Esophagus squamous epithelium (tissue), 4 donors: ENCODE data around the gene CCDC180.

Experiments used
- POLR2A ChIP-seq, 4 donors: fragments of 450-650 bp; IDR thresholded peaks; one replicate each; pipeline ENCODE4 v1.6.1; 2017; ENCODE audit warnings: antibody characterized with exemption in 4 of 4, mild to moderate bottlenecking in 4 of 4, moderate library complexity in 3 of 4
- TF ChIP-seq, protein P1 (sequence below), 6 experiments: fragments of 450-650 bp in 4 of 6; fragments of 200-600 bp in 2 of 6; sonication (generic) in 2 of 6; IDR thresholded peaks; one replicate each; pipeline ENCODE4 v1.5.1; 2016 to 2019; ENCODE audit warnings: antibody characterized with exemption in 6 of 6, mild to moderate bottlenecking in 4 of 6, moderate library complexity in 4 of 6

DNA sequence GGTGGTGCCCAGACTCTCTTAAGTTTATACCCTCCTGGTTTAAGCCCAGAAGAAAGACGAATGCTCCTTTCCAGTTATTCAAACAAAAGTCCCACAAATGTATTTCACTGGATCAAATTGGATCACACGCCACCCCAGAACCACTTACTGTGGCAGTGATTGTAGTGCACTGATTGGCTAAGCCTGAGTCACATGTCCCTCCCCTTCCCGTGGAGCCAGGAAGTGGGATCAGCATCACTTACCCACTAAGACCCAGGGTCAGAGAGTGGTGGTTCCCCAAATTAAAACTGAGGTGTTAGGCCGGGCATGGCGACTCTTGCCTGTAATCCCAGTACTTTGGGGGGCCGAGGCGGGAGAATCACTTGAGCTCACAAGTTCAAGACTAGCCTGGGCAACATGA lies 29.5 kb upstream of the CCDC180 start:
- TF ChIP-seq POLR2A (IDR thresholded peaks at IDR 0.05): no peak
- TF ChIP-seq, protein P1, sequence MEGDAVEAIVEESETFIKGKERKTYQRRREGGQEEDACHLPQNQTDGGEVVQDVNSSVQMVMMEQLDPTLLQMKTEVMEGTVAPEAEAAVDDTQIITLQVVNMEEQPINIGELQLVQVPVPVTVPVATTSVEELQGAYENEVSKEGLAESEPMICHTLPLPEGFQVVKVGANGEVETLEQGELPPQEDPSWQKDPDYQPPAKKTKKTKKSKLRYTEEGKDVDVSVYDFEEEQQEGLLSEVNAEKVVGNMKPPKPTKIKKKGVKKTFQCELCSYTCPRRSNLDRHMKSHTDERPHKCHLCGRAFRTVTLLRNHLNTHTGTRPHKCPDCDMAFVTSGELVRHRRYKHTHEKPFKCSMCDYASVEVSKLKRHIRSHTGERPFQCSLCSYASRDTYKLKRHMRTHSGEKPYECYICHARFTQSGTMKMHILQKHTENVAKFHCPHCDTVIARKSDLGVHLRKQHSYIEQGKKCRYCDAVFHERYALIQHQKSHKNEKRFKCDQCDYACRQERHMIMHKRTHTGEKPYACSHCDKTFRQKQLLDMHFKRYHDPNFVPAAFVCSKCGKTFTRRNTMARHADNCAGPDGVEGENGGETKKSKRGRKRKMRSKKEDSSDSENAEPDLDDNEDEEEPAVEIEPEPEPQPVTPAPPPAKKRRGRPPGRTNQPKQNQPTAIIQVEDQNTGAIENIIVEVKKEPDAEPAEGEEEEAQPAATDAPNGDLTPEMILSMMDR (IDR thresholded peaks at IDR 0.05): no peak
